ENCODE measurements around the gene EIF4EBP2. TPM values are rescaled to one million over a fixed set of nuclear protein-coding genes. Genes with fewer than 3 reads are reported as not detected.

The EIF4EBP2 gene
- polyA plus RNA-seq, 3 donors = 26.3 to 93.8 (median 73.4) TPM

DNA sequence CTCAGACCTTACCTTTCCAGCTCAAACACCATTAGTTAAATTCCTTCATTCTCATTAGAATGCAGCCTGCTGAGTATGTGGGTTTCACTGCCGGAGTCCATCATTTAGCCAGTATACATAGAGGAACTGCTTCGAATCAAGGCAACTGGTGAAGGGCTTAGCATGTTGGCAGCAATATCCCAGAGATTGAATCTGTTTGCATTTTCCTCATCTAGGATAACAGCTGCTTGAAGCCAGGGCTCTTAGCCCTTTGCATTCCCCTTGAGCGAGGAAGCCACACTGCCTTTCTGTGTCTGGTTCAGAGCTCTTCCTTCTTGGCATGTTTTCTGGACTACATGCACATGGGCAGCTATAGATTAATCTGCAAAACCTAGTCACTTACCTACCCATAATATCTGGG is 22.9 kb downstream of the EIF4EBP2 start:
- H3K36me3 ChIP-seq (replicated peaks in 1 of 2; ENCODE audit: control insufficient read depth in 1 of 2, insufficient read depth in 2 of 2, low read length in 2 of 2) = peaks cover 74 to 94% of the 10 kb centered on the region in 2 donors

GRCh38 chr10:70430493-70431445 is 26.8 kb downstream of the EIF4EBP2 start:
- H3K27me3 ChIP-seq (ENCODE audit: control insufficient read depth in 2 of 2, insufficient read depth in 2 of 2, low read length in 2 of 2) = no peaks in the 10 kb centered on the region
- Mint-ChIP-seq H3K27ac (no peak overlapping the region), H3K9me3 (peaks cover 0 to 2% (median 0%) of the 10 kb centered on the region in 7 donors), H3K27me3 (ENCODE audit: low read depth in 3 of 3) (peaks cover 0 to 2% (median 0%) of the 10 kb centered on the region in 3 donors), H3K4me1 (peaks cover 12% of the 10 kb centered on the region), H3K4me3 (no peak overlapping the region), H3K36me3 (peaks cover 40 to 52% of the 10 kb centered on the region in 2 donors)
- H3K4me2 ChIP-seq (replicated peaks; ENCODE audit: extremely low read depth, low read length, poor library complexity, severe bottlenecking) = no peak overlapping the region
- DNase-seq = no peak
- H3K36me3 ChIP-seq (replicated peaks in 1 of 2; ENCODE audit: control insufficient read depth in 1 of 2, insufficient read depth in 2 of 2, low read length in 2 of 2) = peaks cover 36 to 60% of the 10 kb centered on the region in 2 donors
- no peak overlapping the region for H2AFZ ChIP-seq (ENCODE audit: insufficient read depth, low read depth, low read length, poor library complexity, severe bottlenecking)
- H3K9ac ChIP-seq (ENCODE audit: insufficient read depth, low read length, poor library complexity, severe bottlenecking) = no peak overlapping the region
- no peak overlapping the region for H3K4me3 ChIP-seq (replicated peaks in 1 of 3; ENCODE audit: low read depth in 2 of 3, low read length in 3 of 3)
- WGBS (ENCODE audit: insufficient coverage) = 83% methylated on average over 3 of the region's 6 CpGs
- H3K9me3 ChIP-seq (replicated peaks in 1 of 2; ENCODE audit: control insufficient read depth in 1 of 2, insufficient read depth in 1 of 2, low read length in 2 of 2) = no peaks in the 10 kb centered on the region
- TF ChIP-seq CTCF (IDR thresholded peaks at IDR 0.05) = no peak
- H3K79me2 ChIP-seq (ENCODE audit: insufficient read depth, low read length) = no peaks in the 10 kb centered on the region
- H3K27ac ChIP-seq (ENCODE audit: low read depth in 1 of 2, low read length in 2 of 2) = no peak overlapping the region
- H3K4me1 ChIP-seq (ENCODE audit: control insufficient read depth in 1 of 2, insufficient read depth in 2 of 2, low read length in 2 of 2) = no peaks in the 10 kb centered on the region
- H4K20me1 ChIP-seq (ENCODE audit: insufficient read depth, low read length) = peaks cover 53% of the 10 kb centered on the region
- intact Hi-C loops (cut with micrococcal nuclease) = no loop called here

More for the DNA sequence above, 22.9 kb downstream of the EIF4EBP2 start:
- no peak for DNase-seq
- no peaks in the 10 kb centered on the region for H3K27me3 ChIP-seq (ENCODE audit: control insufficient read depth in 2 of 2, insufficient read depth in 2 of 2, low read length in 2 of 2)
- H3K4me3 Mint-ChIP-seq = no peak overlapping the region
- TF ChIP-seq CTCF (IDR thresholded peaks at IDR 0.05) = no peak
- H3K4me2 ChIP-seq (replicated peaks; ENCODE audit: extremely low read depth, low read length, poor library complexity, severe bottlenecking) = no peak overlapping the region
- intact Hi-C loops (cut with micrococcal nuclease) = no loop called here
- no peak overlapping the region for H3K9ac ChIP-seq (ENCODE audit: insufficient read depth, low read length, poor library complexity, severe bottlenecking)
- H3K36me3 Mint-ChIP-seq = peaks cover 74 to 84% of the 10 kb centered on the region in 2 donors
- H3K79me2 ChIP-seq (ENCODE audit: insufficient read depth, low read length) = no peaks in the 10 kb centered on the region
- H4K20me1 ChIP-seq (ENCODE audit: insufficient read depth, low read length) = peaks cover 82% of the 10 kb centered on the region
- H2AFZ ChIP-seq (ENCODE audit: insufficient read depth, low read depth, low read length, poor library complexity, severe bottlenecking) = no peak overlapping the region
- 100% methylated on average over 3 of the region's 3 CpGs for WGBS (ENCODE audit: insufficient coverage)
- H3K27ac ChIP-seq (ENCODE audit: low read depth in 1 of 2, low read length in 2 of 2) = no peak overlapping the region
- H3K9me3 ChIP-seq (replicated peaks in 1 of 2; ENCODE audit: control insufficient read depth in 1 of 2, insufficient read depth in 1 of 2, low read length in 2 of 2) = no peaks in the 10 kb centered on the region
- H3K4me1 Mint-ChIP-seq = peaks cover under 1% of the 10 kb centered on the region
- no peaks in the 10 kb centered on the region for H3K9me3 Mint-ChIP-seq
- H3K4me3 ChIP-seq (replicated peaks in 1 of 3; ENCODE audit: low read depth in 2 of 3, low read length in 3 of 3) = no peak overlapping the region
- no peaks in the 10 kb centered on the region for H3K27me3 Mint-ChIP-seq (ENCODE audit: low read depth in 3 of 3)
- no peaks in the 10 kb centered on the region for H3K4me1 ChIP-seq (ENCODE audit: control insufficient read depth in 1 of 2, insufficient read depth in 2 of 2, low read length in 2 of 2)
- no peak overlapping the region for H3K27ac Mint-ChIP-seq
